GM18499 (cell line): Measurements from ENCODE around the gene GPR32.
"Not testable (repeated sequence)": the region's sequence is repeated elsewhere in the genome, so short reads cannot be mapped to it uniquely, and the experiment has no call there.

Source experiments
- ATAC-seq: cut with Tn5 transposase; IDR thresholded peaks from one replicate; pipeline ENCODE4 v1.9.1; 2021; ENCODE audit warnings: moderate number of reproducible peaks; ENCODE audit not compliant: insufficient read depth, unreplicated experiment

The GPR32 gene

GRCh38 chr19:50770164-50770563, at the start of gene GPR32:
Gene GPR32 (plus strand): TSS chr19:50770464. CDS start chr19:50770601, 137 bp downstream.
- not testable (repeated sequence) for ATAC-seq

GRCh38 chr19:50720921-50721381, 49.3 kb upstream of the GPR32 start:
- ATAC-seq = no peak

- ATAC-seq = no peak
Observed at GRCh38 chr19:50721441-50722137, 48.7 kb upstream of the GPR32 start.

- ATAC-seq = no peak
Observed at GRCh38 chr19:50722201-50723013, 47.9 kb upstream of the GPR32 start.

- no peak for ATAC-seq
Observed at GRCh38 chr19:50723069-50723468, 47.2 kb upstream of the GPR32 start, which contains the start of gene CLEC11A. Gene CLEC11A (plus strand): TSS chr19:50723364. CDS start chr19:50723526, 162 bp downstream.

GRCh38 chr19:50723735-50724521, 46.3 kb upstream of the GPR32 start:
- no peak for ATAC-seq

- peak; percentile 50 for ATAC-seq
Observed at GRCh38 chr19:50724522-50725217, 45.6 kb upstream of the GPR32 start.

- ATAC-seq = no peak
Observed at GRCh38 chr19:50725218-50725910, 44.9 kb upstream of the GPR32 start.

- ATAC-seq = no peak
Observed at GRCh38 chr19:50725911-50726230, 44.4 kb upstream of the GPR32 start.

- ATAC-seq = no peak
Observed at GRCh38 chr19:50728084-50728737, 42.1 kb upstream of the GPR32 start.

- no peak for ATAC-seq
Observed at GRCh38 chr19:50729894-50730293, 40.4 kb upstream of the GPR32 start.

GRCh38 chr19:50735869-50736268, 34.4 kb upstream of the GPR32 start:
- no peak for ATAC-seq

- no peak for ATAC-seq
Observed at GRCh38 chr19:50736338-50736737, 33.9 kb upstream of the GPR32 start.

- no peak for ATAC-seq
Observed at GRCh38 chr19:50739132-50739913, 30.9 kb upstream of the GPR32 start.

GRCh38 chr19:50739914-50740426, 30.3 kb upstream of the GPR32 start:
- no peak for ATAC-seq

GRCh38 chr19:50741179-50741933, 28.9 kb upstream of the GPR32 start:
- no peak for ATAC-seq

GRCh38 chr19:50743537-50743936, 26.7 kb upstream of the GPR32 start:
- ATAC-seq = no peak
